A549 (cell line): ENCODE measurements around the gene TMEM35B. TPM values are rescaled to one million over a fixed set of nuclear protein-coding genes. Genes with fewer than 3 reads are reported as not detected.

Experiments
- ATAC-seq, 2 experiments: fragments of 200-7000 bp in 1 of 2; fragments of >200 bp in 1 of 2; cut with Nextera tagmentation in 1 of 2; cut with Tn5 transposase in 1 of 2; 3 replicates each; pipeline versions ENCODE4 v1.8.0 to v1.9.1; 2018 to 2020; ENCODE audit warnings: mild to moderate bottlenecking in 1 of 2, moderate library complexity in 1 of 2
- CTCF ChIA-PET: fragments of 300-600 bp; sonication (Branson Sonifier 250); formaldehyde crosslinking; extraction: SDS; loops from one replicate; lab custom pipeline; 2021; ENCODE audit warnings: antibody characterized with exemption, inconsistent platforms; lab: Yijun Ruan, JAX
- POLR2A ChIA-PET: fragments of 350-600 bp; formaldehyde crosslinking; extraction: SDS; loops from one replicate; lab custom pipeline; 2021; ENCODE audit warnings: antibody characterized with exemption, inconsistent platforms; lab: Yijun Ruan, JAX
- DNase-seq, 2 experiments: peaks; one replicate each; pipeline versions ENCODE4 v3.0.0 to v3.0.0-alpha.2; 2011 to 2016; ENCODE audit warnings: low read depth in 1 of 2, low spot score in 1 of 2
- FAIRE-seq: peaks from 2 replicates; lab custom pipeline; 2011; peaks lifted over from hg19 to GRCh38; lab: Jason Lieb, UNC
- H3K27ac ChIP-seq, 2 experiments: fragments of >200 bp; sonication (Bioruptor Twin); formaldehyde crosslinking; 3 replicates each; pipeline ENCODE4 v1.5.1; 2016 to 2017
- H3K4me1 ChIP-seq: fragments of >200 bp; sonication (Bioruptor Twin); formaldehyde crosslinking; 3 replicates; pipeline ENCODE4 v1.6.1; 2016
- H3K4me2 ChIP-seq: fragments of >200 bp; sonication (Bioruptor Twin); formaldehyde crosslinking; 3 replicates; pipeline ENCODE4 v1.6.1; 2016
- H3K4me3 ChIP-seq: fragments of >200 bp; sonication (Bioruptor Twin); formaldehyde crosslinking; 3 replicates; pipeline ENCODE4 v1.5.1; 2016
- H3K9me3 ChIP-seq: fragments of >200 bp; sonication (Bioruptor Twin); formaldehyde crosslinking; 3 replicates; pipeline ENCODE4 v1.6.1; 2016
- ESRRA ChIP-seq: fragments of 150-350 bp; IDR thresholded peaks from 2 replicates; pipeline ENCODE4 v1.6.1; 2014; ENCODE audit warnings: mild to moderate bottlenecking, low read length, borderline replicate concordance
- FOSB ChIP-seq: fragments of 250-450 bp; sonication (Bioruptor Pico); IDR thresholded peaks from 2 replicates; pipeline ENCODE4 v1.5.0; 2020; ENCODE audit warnings: mild to moderate bottlenecking, moderate library complexity
- HOXB13 ChIP-seq: fragments of 250-450 bp; sonication (Bioruptor Pico); IDR thresholded peaks from 2 replicates; pipeline ENCODE4 v1.5.0; 2020; ENCODE audit warnings: low read depth, mild to moderate bottlenecking, moderate library complexity
- MAX ChIP-seq: IDR thresholded peaks from 2 replicates; pipeline ENCODE4 v1.6.1; 2012
- NFE2L2 ChIP-seq: fragments of 150-350 bp; conservative IDR thresholded peaks from 2 replicates; pipeline ENCODE4 v1.6.1; 2014; ENCODE audit warnings: low read length
- NPAS2 ChIP-seq: fragments of 250-450 bp; sonication (Bioruptor Pico); IDR thresholded peaks from 2 replicates; pipeline ENCODE4 v1.8.0; 2022; ENCODE audit warnings: mild to moderate bottlenecking, moderate library complexity, borderline replicate concordance
- NR3C1 ChIP-seq: fragments of >200 bp; sonication (Bioruptor Twin); formaldehyde crosslinking; IDR thresholded peaks from 3 replicates; pipeline ENCODE4 v1.6.1; 2017
- POLR2AphosphoS2 ChIP-seq: conservative IDR thresholded peaks from 2 replicates; pipeline ENCODE4 v1.6.1; 2012; ENCODE audit warnings: low read length, improper control_type of control experiment, inconsistent platforms
- RAD21 ChIP-seq, 2 experiments: fragments of >200 bp in 1 of 2; sonication (Bioruptor Twin) in 1 of 2; formaldehyde crosslinking in 1 of 2; IDR thresholded peaks in 1 of 2; conservative IDR thresholded peaks in 1 of 2; 2 replicates in 1 of 2; 3 replicates in 1 of 2; pipeline ENCODE4 v1.6.1; 2012 to 2018; ENCODE audit warnings: inconsistent platforms in 1 of 2
- RNF2 ChIP-seq: fragments of 200-600 bp; sonication (generic); IDR thresholded peaks from 2 replicates; pipeline ENCODE4 v1.6.1; 2016; ENCODE audit warnings: low read depth, mild to moderate bottlenecking, antibody characterized with exemption, moderate library complexity, borderline replicate concordance
- SMC3 ChIP-seq: fragments of >200 bp; sonication (Bioruptor Twin); formaldehyde crosslinking; IDR thresholded peaks from 3 replicates; pipeline ENCODE4 v1.6.1; 2018; ENCODE audit warnings: inconsistent platforms
- TFCP2L1 ChIP-seq: fragments of 250-450 bp; sonication (Bioruptor Pico); IDR thresholded peaks from 2 replicates; pipeline ENCODE4 v1.5.0; 2021; ENCODE audit warnings: mild to moderate bottlenecking
- ZC3H11A ChIP-seq: fragments of 450-650 bp; IDR thresholded peaks from 2 replicates; pipeline ENCODE4 v1.6.1; 2014; ENCODE audit warnings: antibody characterized with exemption, mild to moderate bottlenecking
- ZNF302 ChIP-seq: fragments of 250-450 bp; sonication (Bioruptor Pico); IDR thresholded peaks from 2 replicates; pipeline ENCODE4 v1.9.0; 2021; ENCODE audit warnings: inconsistent platforms, mild to moderate bottlenecking, moderate library complexity
- ZSCAN20 ChIP-seq: fragments of 250-450 bp; sonication (Bioruptor Pico); IDR thresholded peaks from 2 replicates; pipeline ENCODE4 v1.8.0; 2022; ENCODE audit warnings: mild to moderate bottlenecking, moderate library complexity
- polyA plus RNA-seq, 4 experiments: library from polyadenylated mRNA; depleted of rRNA in 3 of 4; stranded (reverse); fragments of >200 nt; fragmentation: RNase III in 1 of 4; extraction: RNeasy Plus Mini Kit Qiagen cat#74134 plus additional on column Dnase treatment in 1 of 4; gene quantifications; 2 replicates in 3 of 4; 3 replicates in 1 of 4; pipeline ENCODE4 v1.2.3, GENCODE V29; 2011 to 2017
- TF ChIP-seq, protein P1 (sequence below): fragments of 200-600 bp; sonication (generic); IDR thresholded peaks from 2 replicates; pipeline ENCODE4 v1.6.1; 2016; ENCODE audit warnings: antibody characterized with exemption, mild to moderate bottlenecking, moderate library complexity
- TF ChIP-seq, protein P2 (sequence below): fragments of >200 bp; sonication (Bioruptor Twin); formaldehyde crosslinking; IDR thresholded peaks from 3 replicates; pipeline ENCODE4 v1.6.1; 2016
- TF ChIP-seq, protein P3 (sequence below): fragments of >200 bp; sonication (Bioruptor Twin); formaldehyde crosslinking; IDR thresholded peaks from 3 replicates; pipeline ENCODE4 v1.5.1; 2016
- TF ChIP-seq, protein P4 (sequence below): fragments of 450-650 bp; IDR thresholded peaks from 2 replicates; pipeline ENCODE4 v1.6.1; 2014; ENCODE audit warnings: antibody characterized with exemption

Gene TMEM35B
- polyA plus RNA-seq, 2 of the 4 experiments (the other 2 are of a cell fraction), result 13.3 to 27.2 TPM

DNA sequence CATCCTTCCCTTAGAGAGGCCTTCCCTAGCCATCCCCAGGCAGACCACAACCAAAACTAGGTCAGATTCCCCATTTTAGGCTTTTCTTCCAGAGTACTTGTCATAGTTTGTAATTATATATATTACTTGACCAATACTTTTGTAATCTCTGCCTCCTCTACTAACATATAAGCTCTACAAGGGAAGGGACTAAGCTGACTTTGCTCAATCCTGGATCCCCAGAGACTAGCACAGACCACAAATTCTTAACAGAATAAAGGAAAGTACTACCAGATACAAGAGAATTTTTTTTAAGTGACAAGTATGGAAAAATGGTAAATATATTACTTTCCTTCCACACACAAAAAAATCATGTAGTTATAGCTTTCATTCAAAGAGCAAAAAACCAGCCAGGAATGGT is 44.6 kb upstream of the TMEM35B start:
- FAIRE-seq (no peak), ATAC-seq (no peak), DNase-seq (no peak)
- TF ChIP-seq RAD21 (conservative IDR thresholded peaks at IDR 0.05 in 1 of 2, IDR thresholded peaks at IDR 0.05 in 1 of 2), result no peak
- no peak for TF ChIP-seq FOSB (CRISPR knock-in tag)
- no peak for TF ChIP-seq HOXB13 (CRISPR knock-in tag)
- TF ChIP-seq NPAS2 (CRISPR knock-in tag), result no peak
- no peak for TF ChIP-seq NR3C1
- no peak for TF ChIP-seq SMC3
- no peak for TF ChIP-seq ZSCAN20 (CRISPR knock-in tag)
- TF ChIP-seq ZC3H11A, result no peak
- TF ChIP-seq, protein P1, sequence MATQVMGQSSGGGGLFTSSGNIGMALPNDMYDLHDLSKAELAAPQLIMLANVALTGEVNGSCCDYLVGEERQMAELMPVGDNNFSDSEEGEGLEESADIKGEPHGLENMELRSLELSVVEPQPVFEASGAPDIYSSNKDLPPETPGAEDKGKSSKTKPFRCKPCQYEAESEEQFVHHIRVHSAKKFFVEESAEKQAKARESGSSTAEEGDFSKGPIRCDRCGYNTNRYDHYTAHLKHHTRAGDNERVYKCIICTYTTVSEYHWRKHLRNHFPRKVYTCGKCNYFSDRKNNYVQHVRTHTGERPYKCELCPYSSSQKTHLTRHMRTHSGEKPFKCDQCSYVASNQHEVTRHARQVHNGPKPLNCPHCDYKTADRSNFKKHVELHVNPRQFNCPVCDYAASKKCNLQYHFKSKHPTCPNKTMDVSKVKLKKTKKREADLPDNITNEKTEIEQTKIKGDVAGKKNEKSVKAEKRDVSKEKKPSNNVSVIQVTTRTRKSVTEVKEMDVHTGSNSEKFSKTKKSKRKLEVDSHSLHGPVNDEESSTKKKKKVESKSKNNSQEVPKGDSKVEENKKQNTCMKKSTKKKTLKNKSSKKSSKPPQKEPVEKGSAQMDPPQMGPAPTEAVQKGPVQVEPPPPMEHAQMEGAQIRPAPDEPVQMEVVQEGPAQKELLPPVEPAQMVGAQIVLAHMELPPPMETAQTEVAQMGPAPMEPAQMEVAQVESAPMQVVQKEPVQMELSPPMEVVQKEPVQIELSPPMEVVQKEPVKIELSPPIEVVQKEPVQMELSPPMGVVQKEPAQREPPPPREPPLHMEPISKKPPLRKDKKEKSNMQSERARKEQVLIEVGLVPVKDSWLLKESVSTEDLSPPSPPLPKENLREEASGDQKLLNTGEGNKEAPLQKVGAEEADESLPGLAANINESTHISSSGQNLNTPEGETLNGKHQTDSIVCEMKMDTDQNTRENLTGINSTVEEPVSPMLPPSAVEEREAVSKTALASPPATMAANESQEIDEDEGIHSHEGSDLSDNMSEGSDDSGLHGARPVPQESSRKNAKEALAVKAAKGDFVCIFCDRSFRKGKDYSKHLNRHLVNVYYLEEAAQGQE, result no peak
- no peak for TF ChIP-seq NFE2L2
- TF ChIP-seq MAX, result no peak
- TF ChIP-seq, protein P2, sequence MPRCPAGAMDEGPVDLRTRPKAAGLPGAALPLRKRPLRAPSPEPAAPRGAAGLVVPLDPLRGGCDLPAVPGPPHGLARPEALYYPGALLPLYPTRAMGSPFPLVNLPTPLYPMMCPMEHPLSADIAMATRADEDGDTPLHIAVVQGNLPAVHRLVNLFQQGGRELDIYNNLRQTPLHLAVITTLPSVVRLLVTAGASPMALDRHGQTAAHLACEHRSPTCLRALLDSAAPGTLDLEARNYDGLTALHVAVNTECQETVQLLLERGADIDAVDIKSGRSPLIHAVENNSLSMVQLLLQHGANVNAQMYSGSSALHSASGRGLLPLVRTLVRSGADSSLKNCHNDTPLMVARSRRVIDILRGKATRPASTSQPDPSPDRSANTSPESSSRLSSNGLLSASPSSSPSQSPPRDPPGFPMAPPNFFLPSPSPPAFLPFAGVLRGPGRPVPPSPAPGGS, result no peak
- TF ChIP-seq, protein P3, sequence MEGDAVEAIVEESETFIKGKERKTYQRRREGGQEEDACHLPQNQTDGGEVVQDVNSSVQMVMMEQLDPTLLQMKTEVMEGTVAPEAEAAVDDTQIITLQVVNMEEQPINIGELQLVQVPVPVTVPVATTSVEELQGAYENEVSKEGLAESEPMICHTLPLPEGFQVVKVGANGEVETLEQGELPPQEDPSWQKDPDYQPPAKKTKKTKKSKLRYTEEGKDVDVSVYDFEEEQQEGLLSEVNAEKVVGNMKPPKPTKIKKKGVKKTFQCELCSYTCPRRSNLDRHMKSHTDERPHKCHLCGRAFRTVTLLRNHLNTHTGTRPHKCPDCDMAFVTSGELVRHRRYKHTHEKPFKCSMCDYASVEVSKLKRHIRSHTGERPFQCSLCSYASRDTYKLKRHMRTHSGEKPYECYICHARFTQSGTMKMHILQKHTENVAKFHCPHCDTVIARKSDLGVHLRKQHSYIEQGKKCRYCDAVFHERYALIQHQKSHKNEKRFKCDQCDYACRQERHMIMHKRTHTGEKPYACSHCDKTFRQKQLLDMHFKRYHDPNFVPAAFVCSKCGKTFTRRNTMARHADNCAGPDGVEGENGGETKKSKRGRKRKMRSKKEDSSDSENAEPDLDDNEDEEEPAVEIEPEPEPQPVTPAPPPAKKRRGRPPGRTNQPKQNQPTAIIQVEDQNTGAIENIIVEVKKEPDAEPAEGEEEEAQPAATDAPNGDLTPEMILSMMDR, result no peak
- TF ChIP-seq, protein P4, sequence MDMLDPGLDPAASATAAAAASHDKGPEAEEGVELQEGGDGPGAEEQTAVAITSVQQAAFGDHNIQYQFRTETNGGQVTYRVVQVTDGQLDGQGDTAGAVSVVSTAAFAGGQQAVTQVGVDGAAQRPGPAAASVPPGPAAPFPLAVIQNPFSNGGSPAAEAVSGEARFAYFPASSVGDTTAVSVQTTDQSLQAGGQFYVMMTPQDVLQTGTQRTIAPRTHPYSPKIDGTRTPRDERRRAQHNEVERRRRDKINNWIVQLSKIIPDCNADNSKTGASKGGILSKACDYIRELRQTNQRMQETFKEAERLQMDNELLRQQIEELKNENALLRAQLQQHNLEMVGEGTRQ, result no peak
- no peak for TF ChIP-seq TFCP2L1
- TF ChIP-seq ZNF302 (CRISPR knock-in tag), result no peak
- Histone ChIP-seq H3K4me2 (peak overlapping the region; percentile 76), H3K4me1 (peaks cover 7% of the 10 kb centered on the region; the same call in 1 of the 3 replicates), H3K4me3 (no peak overlapping the region), H3K27ac (no peak overlapping the region), H3K9me3 (peaks cover 18% of the 10 kb centered on the region)
- ChIA-PET CTCF (interaction anchor here (0.9 kb wide), 1 partner anchor 10 kb away, joined by 3 read pairs; no protein-coding TSS in a partner anchor), POLR2A (interaction anchor here (0.6 to 1.6 kb wide), 2 partner anchors 13 to 49 kb away, joined by 3 to 4 read pairs; partner anchors contain the start of gene ZMYM1)

GRCh38 chr1:35016406-35016805 is 31.3 kb upstream of the TMEM35B start:
- no peaks in the 10 kb centered on the region for H3K9me3 ChIP-seq
- DNase-seq, result no peak
- H3K4me2 ChIP-seq, result no peak overlapping the region
- no peak for ATAC-seq
- POLR2A ChIA-PET, result no interaction called here
- no peaks in the 10 kb centered on the region for H3K4me1 ChIP-seq
- H3K27ac ChIP-seq, result no peak overlapping the region
- H3K4me3 ChIP-seq, result no peak overlapping the region
- CTCF ChIA-PET, result interaction anchor here (1.5 kb wide), 1 partner anchor 10 kb away, joined by 3 read pairs; no protein-coding TSS in a partner anchor
- TF ChIP-seq RNF2, result no peak
- no peak for TF ChIP-seq ZSCAN20 (CRISPR knock-in tag)
- no peak for TF ChIP-seq ESRRA
- TF ChIP-seq, protein P1, result no peak
- no peak for TF ChIP-seq NR3C1
- no peak for TF ChIP-seq POLR2AphosphoS2
- no peak for TF ChIP-seq NPAS2 (CRISPR knock-in tag)
- TF ChIP-seq, all 56 proteins: peak for 0
- FAIRE-seq, result no peak
